GM19328 (cell line): ENCODE data around the gene AEN.

Experiments used
- ATAC-seq: cut with Tn5 transposase; IDR thresholded peaks from one replicate; pipeline ENCODE4 v1.9.1; 2021; ENCODE audit warnings: mild to moderate bottlenecking, moderate library complexity; ENCODE audit not compliant: unreplicated experiment

The AEN gene

GRCh38 chr15:88661761-88662556, 40.8 kb downstream of the AEN start:
- no peak for ATAC-seq

DNA sequence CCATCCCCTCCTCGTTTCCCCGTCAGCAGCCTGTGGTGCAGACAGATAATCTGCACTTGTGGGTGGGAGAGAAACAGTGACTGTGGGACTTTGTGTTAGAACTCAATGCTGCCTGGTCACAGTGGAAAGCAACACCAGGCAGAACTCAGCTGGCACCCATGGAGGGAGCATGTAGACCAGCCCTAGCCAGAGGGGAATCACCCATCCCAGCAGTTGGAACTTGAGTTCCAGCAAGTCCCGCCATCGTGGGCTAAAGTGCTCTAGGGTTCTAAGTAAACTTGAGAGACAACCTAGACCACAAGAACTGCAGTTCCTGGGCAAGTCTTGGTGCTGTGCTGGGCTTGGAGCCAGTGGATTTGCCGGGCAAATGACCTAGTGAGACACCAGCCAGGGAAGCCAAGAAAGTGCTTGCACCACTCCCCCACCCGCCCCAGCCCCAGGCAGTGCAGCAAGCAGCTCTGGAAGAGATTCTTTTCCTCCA, 42.0 kb downstream of the AEN start:
- no peak for ATAC-seq

- ATAC-seq, result no peak
Measured at GRCh38 chr15:88664151-88664778, 43.1 kb downstream of the AEN start.

DNA sequence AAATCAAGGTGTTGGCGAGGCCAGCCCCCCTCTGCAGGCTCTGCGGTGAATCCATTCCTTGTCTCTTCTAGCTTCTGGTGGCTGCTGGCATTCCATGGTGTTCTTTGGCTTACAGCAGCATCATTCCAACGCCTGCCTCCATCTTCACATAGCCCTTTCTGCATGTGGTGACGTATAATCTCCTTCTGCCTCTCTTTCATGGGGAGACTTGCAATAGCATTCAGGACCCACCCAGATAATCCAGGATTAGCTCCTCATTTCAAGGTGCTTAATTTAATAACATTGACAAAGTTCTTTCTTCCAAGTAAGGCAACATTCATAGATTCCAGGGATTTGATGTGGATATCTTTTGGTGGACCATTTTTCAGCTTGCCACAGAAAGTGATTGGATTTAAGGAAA, 53.5 kb downstream of the AEN start:
- no peak for ATAC-seq

- ATAC-seq, result no peak
Measured at GRCh38 chr15:88678755-88679154, 57.6 kb downstream of the AEN start.

DNA sequence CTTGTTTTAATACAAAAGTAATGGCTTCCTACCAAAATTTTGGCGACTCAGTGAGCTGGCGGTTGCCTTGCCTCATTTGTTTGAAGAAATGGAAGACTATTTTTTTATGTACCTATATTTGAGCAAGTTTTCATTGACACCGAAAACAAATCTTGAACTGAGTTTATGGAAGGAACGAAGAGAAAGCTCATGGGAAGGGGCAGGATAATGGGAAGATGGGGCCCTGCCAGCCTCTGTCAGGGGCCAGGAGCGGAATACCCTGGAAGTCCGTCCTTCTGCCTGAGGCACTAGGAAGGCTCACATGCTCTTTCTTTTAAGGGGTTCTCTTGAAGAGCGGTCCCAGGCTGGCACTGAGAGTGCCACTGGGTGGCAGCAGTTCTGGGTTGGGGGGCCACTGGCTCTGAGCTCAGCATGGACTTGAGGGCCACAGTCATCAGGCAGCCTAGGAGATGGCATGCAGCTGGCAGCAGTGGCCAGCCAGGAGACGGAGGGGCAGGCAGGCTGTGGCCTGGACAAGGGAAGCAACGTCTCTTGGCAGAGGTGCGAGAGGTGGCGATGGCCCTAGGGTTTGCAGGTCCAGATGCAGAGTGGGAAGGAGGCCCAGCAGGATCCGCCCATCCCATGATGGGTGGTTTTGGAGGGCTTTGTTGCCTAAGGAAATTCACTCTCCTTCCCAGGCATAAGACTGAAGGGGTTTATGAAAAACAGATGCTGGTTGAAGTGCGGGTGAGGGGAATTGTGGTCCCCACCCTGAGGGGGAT, 59.3 kb downstream of the AEN start:
- no peak for ATAC-seq

DNA sequence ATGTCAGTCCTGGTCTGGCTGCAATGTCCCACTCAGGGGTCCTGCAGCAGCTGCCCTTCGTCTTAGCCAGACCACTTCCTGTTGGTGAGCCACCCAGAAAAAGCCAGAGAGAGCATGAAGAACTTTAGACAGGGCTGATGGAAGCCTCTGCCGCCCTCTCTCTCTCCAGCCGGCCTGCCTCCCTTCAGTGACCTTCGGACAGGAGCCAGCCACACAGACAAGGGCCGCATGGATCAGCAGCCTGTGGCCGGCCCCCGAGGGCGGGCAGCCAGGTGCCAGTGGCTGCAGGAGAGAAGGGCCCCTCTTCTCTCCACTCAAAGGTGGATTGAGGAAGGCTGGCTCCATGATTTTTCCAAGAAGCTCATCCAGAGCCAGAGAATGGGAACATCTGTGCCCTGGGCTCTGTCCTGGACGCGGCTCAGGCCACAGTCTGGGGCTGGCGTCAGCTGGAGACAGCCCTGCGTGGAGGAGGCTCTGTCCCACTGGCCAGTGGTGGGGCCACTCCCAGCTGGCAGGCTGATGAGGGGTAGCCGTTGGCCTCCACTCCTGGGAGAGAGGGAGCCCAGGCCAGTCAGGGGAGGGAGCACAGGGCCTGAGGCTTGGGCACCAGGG, 60.6 kb downstream of the AEN start:
- no peak for ATAC-seq
